ENCODE data around the gene PTMS. TPM values are rescaled to one million over a fixed set of nuclear protein-coding genes. Genes with fewer than 3 reads are reported as not detected.

Gene PTMS
- total and polyA plus RNA-seq, 10 of the 15 experiments (the other 5 are each of a cell fraction or from before 2014, with no cell fraction given): 2.1 to 127 (median 29.8) TPM

DNA sequence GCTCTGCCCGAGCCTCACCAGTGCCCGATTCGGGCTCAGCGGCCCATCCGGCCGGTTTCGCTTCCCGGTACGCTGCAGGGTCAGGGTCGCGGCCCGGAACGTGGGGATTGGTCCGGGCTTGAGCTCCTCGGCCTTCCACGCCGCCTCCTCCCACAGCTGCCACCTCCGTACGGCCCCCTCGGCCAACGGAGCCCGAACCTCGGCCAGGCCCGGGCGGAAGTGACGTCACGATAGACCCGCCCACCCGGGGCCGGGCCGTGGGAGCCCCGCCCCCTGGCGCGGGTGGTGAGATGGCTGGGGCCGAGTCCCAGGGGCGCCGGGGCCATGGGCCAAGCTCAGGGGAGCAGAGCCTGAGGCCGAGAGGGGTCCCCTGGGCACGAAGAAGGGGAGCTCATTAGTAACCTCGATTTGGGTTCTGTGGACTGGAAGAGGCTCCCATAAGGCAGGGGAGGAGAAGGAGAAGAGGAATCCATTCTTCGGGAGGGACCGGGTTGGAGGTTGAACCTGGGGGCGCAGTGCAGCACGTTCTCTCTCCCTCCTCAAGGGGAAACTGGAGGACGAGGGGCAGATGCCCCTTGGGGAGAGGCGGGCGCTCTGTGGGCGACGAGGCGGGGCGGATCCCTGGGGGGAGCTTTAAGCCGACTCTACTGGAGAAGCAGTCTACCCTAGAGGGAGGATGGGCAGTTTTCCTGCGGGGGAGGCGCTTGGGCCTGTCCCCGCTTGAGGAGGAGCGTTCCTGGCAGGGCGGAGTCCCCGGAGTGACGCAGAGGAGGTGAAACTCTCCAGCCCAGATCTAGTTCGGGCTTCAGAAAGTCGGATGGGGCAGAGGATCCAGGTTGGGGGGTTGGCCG is 13.0 kb upstream of the PTMS start, which contains the start of gene MLF2:
MLF2 (minus strand) TSS at position 221 of the 851 bp plus-strand sequence. CDS start 807 bp downstream, outside the sequence.
- peaks cover 5 to 14% of the 10 kb centered on the region in 2 experiments; a peak in 3 of 4 replicates for H3K36me3 ChIP-seq (ENCODE audit: control insufficient read depth in 2 of 2, insufficient read depth in 2 of 2, low read length in 1 of 2)
- peaks cover 11% of the 10 kb centered on the region for H3K4me1 ChIP-seq (ENCODE audit: control insufficient read depth, insufficient read depth, low read length)
- intact Hi-C loops (cut with micrococcal nuclease; ENCODE audit: unreplicated experiment) (loop anchor here (1.0 kb wide), 4 partner anchors 11 to 72 kb away; partner anchors contain the start of gene ZNF384), in situ Hi-C loops (cut with MboI) (loop anchor here (5.0 kb wide), 1 partner anchor 74 kb away; the partner anchor contains the start of gene P3H3)
- RAD21 ChIA-PET (ENCODE audit: unreplicated experiment): interaction anchor here (0.7 to 4.4 kb wide), 35 partner anchors 8 to 260 kb away, joined by 3 to 68 read pairs (median 6); partner anchors contain the start of genes CDCA3, COPS7A, GPR162 and LPAR5
- ATAC-seq (peak; percentile 95), DNase-seq (ENCODE audit: low read depth, low spot score) (peak; percentile 94), FAIRE-seq (peak; percentile 99)
- no peaks in the 10 kb centered on the region for H3K27me3 ChIP-seq (replicated peaks in 1 of 2; ENCODE audit: control insufficient read depth in 2 of 2, insufficient read depth in 2 of 2, low read length in 1 of 2)
- 1% methylated on average over 62 of the region's 62 CpGs for WGBS (ENCODE audit: insufficient coverage, insufficient replicate concordance, low lambda C conversion rate, missing lambda C conversion rate)
- no peaks in the 10 kb centered on the region for H3K9me3 ChIP-seq (replicated peaks; ENCODE audit: control insufficient read depth, insufficient read depth, low read length)
- peak within 1 kb of the TSS; percentile 80 for H3K4me3 ChIP-seq
- peak within 1 kb of the TSS; percentile 99 for H3K27ac ChIP-seq (ENCODE audit: control insufficient read depth, insufficient read depth)
- peak within 1 kb of the TSS; percentile 100 for H3K4me2 ChIP-seq (ENCODE audit: control insufficient read depth, insufficient read depth)
- CTCF ChIA-PET: interaction anchor here (0.6 to 10.9 kb wide), 50 partner anchors 8 to 385 kb away, joined by 3 to 221 read pairs (median 4); partner anchors contain the start of genes CD4, CDCA3, COPS7A and GPR162
- peaks cover 18% of the 10 kb centered on the region for H3K79me2 ChIP-seq (ENCODE audit: control insufficient read depth, insufficient read depth, low read length)
- peak within 1 kb of the TSS; percentile 97 for H3K9ac ChIP-seq (ENCODE audit: control insufficient read depth, insufficient read depth, low read length)
- no peaks in the 10 kb centered on the region for H4K20me1 ChIP-seq (ENCODE audit: control insufficient read depth, insufficient read depth)
- TSS peak; percentile 92 for BruUV-seq (replicated peaks)
- POLR2A ChIA-PET: interaction anchor here (0.6 to 4.5 kb wide), 34 partner anchors 9 to 217 kb away, joined by 3 to 60 read pairs (median 4); partner anchors contain the start of genes C12orf57, CDCA3, COPS7A and LAG3
- H2AFZ ChIP-seq (ENCODE audit: control insufficient read depth, low read depth, low read length): peak within 1 kb of the TSS; percentile 95
- SMC1A ChIA-PET (ENCODE audit: uncharacterized antibody, unreplicated experiment): interaction anchor here (0.6 to 4.8 kb wide), 33 partner anchors 10 to 185 kb away, joined by 3 to 84 read pairs (median 4); partner anchors contain the start of genes CD4, CDCA3, COPS7A and GNB3
- TF ChIP-seq, protein P1, sequence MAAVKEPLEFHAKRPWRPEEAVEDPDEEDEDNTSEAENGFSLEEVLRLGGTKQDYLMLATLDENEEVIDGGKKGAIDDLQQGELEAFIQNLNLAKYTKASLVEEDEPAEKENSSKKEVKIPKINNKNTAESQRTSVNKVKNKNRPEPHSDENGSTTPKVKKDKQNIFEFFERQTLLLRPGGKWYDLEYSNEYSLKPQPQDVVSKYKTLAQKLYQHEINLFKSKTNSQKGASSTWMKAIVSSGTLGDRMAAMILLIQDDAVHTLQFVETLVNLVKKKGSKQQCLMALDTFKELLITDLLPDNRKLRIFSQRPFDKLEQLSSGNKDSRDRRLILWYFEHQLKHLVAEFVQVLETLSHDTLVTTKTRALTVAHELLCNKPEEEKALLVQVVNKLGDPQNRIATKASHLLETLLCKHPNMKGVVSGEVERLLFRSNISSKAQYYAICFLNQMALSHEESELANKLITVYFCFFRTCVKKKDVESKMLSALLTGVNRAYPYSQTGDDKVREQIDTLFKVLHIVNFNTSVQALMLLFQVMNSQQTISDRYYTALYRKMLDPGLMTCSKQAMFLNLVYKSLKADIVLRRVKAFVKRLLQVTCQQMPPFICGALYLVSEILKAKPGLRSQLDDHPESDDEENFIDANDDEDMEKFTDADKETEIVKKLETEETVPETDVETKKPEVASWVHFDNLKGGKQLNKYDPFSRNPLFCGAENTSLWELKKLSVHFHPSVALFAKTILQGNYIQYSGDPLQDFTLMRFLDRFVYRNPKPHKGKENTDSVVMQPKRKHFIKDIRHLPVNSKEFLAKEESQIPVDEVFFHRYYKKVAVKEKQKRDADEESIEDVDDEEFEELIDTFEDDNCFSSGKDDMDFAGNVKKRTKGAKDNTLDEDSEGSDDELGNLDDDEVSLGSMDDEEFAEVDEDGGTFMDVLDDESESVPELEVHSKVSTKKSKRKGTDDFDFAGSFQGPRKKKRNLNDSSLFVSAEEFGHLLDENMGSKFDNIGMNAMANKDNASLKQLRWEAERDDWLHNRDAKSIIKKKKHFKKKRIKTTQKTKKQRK (IDR thresholded peaks at IDR 0.05; ENCODE audit: low read depth, low read length): no peak
- TF ChIP-seq RBBP5 (conservative IDR thresholded peaks at IDR 0.05): no peak
- TF ChIP-seq RUNX3 (IDR thresholded peaks at IDR 0.05; ENCODE audit: low read length): no peak
- TF ChIP-seq MTA3 (IDR thresholded peaks at IDR 0.05; ENCODE audit: borderline replicate concordance, low read length): no peak
- no peak for TF ChIP-seq ZBTB4 (CRISPR knock-in tag; IDR thresholded peaks at IDR 0.05)
- no peak for TF ChIP-seq NR2C1 (IDR thresholded peaks at IDR 0.05)
- peak; percentile 98 for TF ChIP-seq NBN (IDR thresholded peaks at IDR 0.05)
- peak; percentile 96 for TF ChIP-seq ATF7 (IDR thresholded peaks at IDR 0.05; ENCODE audit: low read depth)
- peak; percentile 61 for TF ChIP-seq E2F8 (IDR thresholded peaks at IDR 0.05; ENCODE audit: low read depth, partially characterized antibody)
- TF ChIP-seq IRF4 (IDR thresholded peaks at IDR 0.05; ENCODE audit: low read depth, low read length): no peak
- TF ChIP-seq WRNIP1 (IDR thresholded peaks at IDR 0.05; ENCODE audit: borderline replicate concordance, low read depth, low read length): no peak
- no peak for TF ChIP-seq STAT3 (IDR thresholded peaks at IDR 0.05; ENCODE audit: low read depth, low read length)
- peak; percentile 87 for TF ChIP-seq CREM (IDR thresholded peaks at IDR 0.05; ENCODE audit: low read depth)
- peak; percentile 61 for TF ChIP-seq GATAD2B (conservative IDR thresholded peaks at IDR 0.05; ENCODE audit: low read depth)
